ENCODE results near the gene POMGNT1. TPM values are rescaled to one million over a fixed set of nuclear protein-coding genes. Genes with fewer than 3 reads are reported as not detected.
"Not testable (repeated sequence)": the region's sequence is repeated elsewhere in the genome, so short reads cannot be mapped to it uniquely, and the experiment has no call there.

The POMGNT1 gene
- total and polyA plus RNA-seq, 4 donors: 34.6 to 70.2 (median 44.7) TPM

GRCh38 chr1:46236882-46237281, 38.6 kb upstream of the POMGNT1 start:
- H3K4me3 ChIP-seq: no peak overlapping the region
- H3K27ac ChIP-seq (ENCODE audit: low read depth in 1 of 2, low read length in 1 of 2): no peak overlapping the region
- no peak for ATAC-seq (ENCODE audit: insufficient read depth, low FRiP score)
- DNase-seq: no peak
- no peak overlapping the region for H3K9ac ChIP-seq (ENCODE audit: insufficient read depth in 1 of 2, low read length in 2 of 2)
- TF ChIP-seq CTCF (IDR thresholded peaks at IDR 0.05; ENCODE audit: control extremely low read depth, extremely low read depth): no peak
- H3K9me3 ChIP-seq (ENCODE audit: control insufficient read depth in 4 of 4, insufficient read depth in 3 of 4, low read length in 3 of 4): no peaks in the 10 kb centered on the region
- no peaks in the 10 kb centered on the region for H3K36me3 ChIP-seq (ENCODE audit: control insufficient read depth in 4 of 4, insufficient read depth in 4 of 4, low read length in 4 of 4)
- 92 to 94% methylated on average over 4 of the region's 4 CpGs for WGBS, 2 donors
- H3K4me1 ChIP-seq (ENCODE audit: control insufficient read depth in 5 of 5, insufficient read depth in 5 of 5, low read length in 5 of 5): no peaks in the 10 kb centered on the region
- no peaks in the 10 kb centered on the region for H3K27me3 ChIP-seq (ENCODE audit: control insufficient read depth in 3 of 3, insufficient read depth in 3 of 3, low read length in 2 of 3)

- WGBS, 2 donors: 93 to 99% methylated on average over 3 of the region's 3 CpGs
- H3K27me3 ChIP-seq (ENCODE audit: control insufficient read depth in 3 of 3, insufficient read depth in 3 of 3, low read length in 2 of 3); H3K36me3 ChIP-seq (ENCODE audit: control insufficient read depth in 4 of 4, insufficient read depth in 4 of 4, low read length in 4 of 4); H3K4me3 ChIP-seq; ATAC-seq (ENCODE audit: insufficient read depth, low FRiP score); DNase-seq; H3K4me1 ChIP-seq (ENCODE audit: control insufficient read depth in 5 of 5, insufficient read depth in 5 of 5, low read length in 5 of 5); H3K27ac ChIP-seq (ENCODE audit: low read depth in 1 of 2, low read length in 1 of 2); H3K9ac ChIP-seq (ENCODE audit: insufficient read depth in 1 of 2, low read length in 2 of 2); H3K9me3 ChIP-seq (ENCODE audit: control insufficient read depth in 4 of 4, insufficient read depth in 3 of 4, low read length in 3 of 4): not testable (repeated sequence)
These were observed 33.0 kb upstream of the POMGNT1 start for GRCh38 chr1:46231231-46231630.

- Histone ChIP-seq H3K4me3 (no peak overlapping the region), H3K36me3 (ENCODE audit: control insufficient read depth in 4 of 4, insufficient read depth in 4 of 4, low read length in 4 of 4) (no peaks in the 10 kb centered on the region), H3K27me3 (ENCODE audit: control insufficient read depth in 3 of 3, insufficient read depth in 3 of 3, low read length in 2 of 3) (no peaks in the 10 kb centered on the region), H3K4me1 (ENCODE audit: control insufficient read depth in 5 of 5, insufficient read depth in 5 of 5, low read length in 5 of 5) (no peaks in the 10 kb centered on the region), H3K9me3 (ENCODE audit: control insufficient read depth in 4 of 4, insufficient read depth in 3 of 4, low read length in 3 of 4) (no peaks in the 10 kb centered on the region), H3K27ac (ENCODE audit: low read depth in 1 of 2, low read length in 1 of 2) (no peak overlapping the region), H3K9ac (ENCODE audit: insufficient read depth in 1 of 2, low read length in 2 of 2) (no peak overlapping the region)
- no peak for TF ChIP-seq CTCF (IDR thresholded peaks at IDR 0.05; ENCODE audit: control extremely low read depth, extremely low read depth)
- ATAC-seq (ENCODE audit: insufficient read depth, low FRiP score) (no peak), DNase-seq (no peak)
- 90 to 93% methylated on average over 4 of the region's 4 CpGs for WGBS, 2 donors
These were observed 26.7 kb upstream of the POMGNT1 start for GRCh38 chr1:46224966-46225365.

- H3K27me3 ChIP-seq (ENCODE audit: control insufficient read depth in 3 of 3, insufficient read depth in 3 of 3, low read length in 2 of 3): no peaks in the 10 kb centered on the region
- 16 to 27% methylated on average over 6 of the region's 6 CpGs for WGBS, 2 donors
- no peaks in the 10 kb centered on the region for H3K4me1 ChIP-seq (ENCODE audit: control insufficient read depth in 5 of 5, insufficient read depth in 5 of 5, low read length in 5 of 5)
- peak; percentile 67 to 81 (median 79) for DNase-seq
- no peaks in the 10 kb centered on the region for H3K36me3 ChIP-seq (ENCODE audit: control insufficient read depth in 4 of 4, insufficient read depth in 4 of 4, low read length in 4 of 4)
- no peak overlapping the region for H3K9ac ChIP-seq (ENCODE audit: insufficient read depth in 1 of 2, low read length in 2 of 2)
- peak; percentile 81 for TF ChIP-seq CTCF (IDR thresholded peaks at IDR 0.05; ENCODE audit: control extremely low read depth, extremely low read depth)
- ATAC-seq (ENCODE audit: insufficient read depth, low FRiP score): peak; percentile 59
- H3K9me3 ChIP-seq (ENCODE audit: control insufficient read depth in 4 of 4, insufficient read depth in 3 of 4, low read length in 3 of 4): no peaks in the 10 kb centered on the region
- H3K4me3 ChIP-seq: no peak overlapping the region
- H3K27ac ChIP-seq (ENCODE audit: low read depth in 1 of 2, low read length in 1 of 2): no peak overlapping the region
These were observed 25.3 kb upstream of the POMGNT1 start for GRCh38 chr1:46223472-46223943.

GRCh38 chr1:46223055-46223454, 24.8 kb upstream of the POMGNT1 start:
- not testable (repeated sequence) for H3K36me3 ChIP-seq (ENCODE audit: control insufficient read depth in 4 of 4, insufficient read depth in 4 of 4, low read length in 4 of 4); ATAC-seq (ENCODE audit: insufficient read depth, low FRiP score); H3K4me1 ChIP-seq (ENCODE audit: control insufficient read depth in 5 of 5, insufficient read depth in 5 of 5, low read length in 5 of 5); H3K9me3 ChIP-seq (ENCODE audit: control insufficient read depth in 4 of 4, insufficient read depth in 3 of 4, low read length in 3 of 4); H3K27ac ChIP-seq (ENCODE audit: low read depth in 1 of 2, low read length in 1 of 2); H3K4me3 ChIP-seq; H3K27me3 ChIP-seq (ENCODE audit: control insufficient read depth in 3 of 3, insufficient read depth in 3 of 3, low read length in 2 of 3); DNase-seq; H3K9ac ChIP-seq (ENCODE audit: insufficient read depth in 1 of 2, low read length in 2 of 2)
- WGBS, 2 donors: 79 to 91% methylated on average over 11 of the region's 11 CpGs

All from lung (tissue), 12 donors.